HG03457 (cell line): Measurements from ENCODE around the gene DNAJA4.

Experiments
- ATAC-seq: cut with Tn5 transposase; IDR thresholded peaks from one replicate; pipeline ENCODE4 v1.9.1; 2021; ENCODE audit warnings: moderate number of reproducible peaks; ENCODE audit not compliant: unreplicated experiment

The DNAJA4 gene

DNA sequence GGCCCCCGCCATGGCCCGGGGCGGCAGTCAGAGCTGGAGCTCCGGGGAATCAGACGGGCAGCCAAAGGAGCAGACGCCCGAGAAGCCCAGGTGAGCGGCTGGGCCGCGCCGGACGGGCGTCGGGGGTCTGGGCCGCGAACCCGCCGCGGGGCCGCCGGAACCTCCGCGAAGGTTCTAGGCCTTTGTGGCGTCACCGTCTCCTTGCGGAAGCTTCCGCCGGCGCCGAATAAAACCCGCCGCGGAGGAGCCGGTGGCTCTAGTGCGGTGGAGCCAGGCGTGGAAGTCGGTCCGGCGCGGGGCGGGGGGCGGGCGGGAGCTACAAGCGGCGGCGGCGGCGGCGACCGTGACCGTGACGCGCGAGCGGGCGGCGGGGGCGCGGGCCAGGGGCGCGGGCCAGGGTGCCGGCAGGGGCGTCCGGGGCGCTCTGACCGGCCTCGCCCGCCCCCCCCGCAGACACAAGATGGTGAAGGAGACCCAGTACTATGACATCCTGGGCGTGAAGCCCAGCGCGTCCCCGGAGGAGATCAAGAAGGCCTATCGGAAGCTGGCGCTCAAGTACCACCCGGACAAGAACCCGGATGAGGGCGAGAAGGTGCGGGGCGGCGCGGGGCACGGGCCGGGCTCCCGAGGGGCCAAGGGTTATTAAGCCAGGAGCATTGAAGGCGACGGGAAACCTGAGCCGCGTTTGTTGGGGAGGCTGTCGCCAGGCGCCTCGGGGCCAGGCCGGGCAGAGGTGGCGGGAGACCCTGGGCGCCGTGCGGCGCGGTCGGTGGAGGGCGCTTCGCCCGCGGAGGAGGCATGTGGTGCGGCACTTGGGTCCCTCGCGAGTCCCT is at the start of gene DNAJA4:
Gene DNAJA4 (plus strand): TSS at position 259 of the 833 bp plus-strand sequence. CDS start 202 bp downstream, at position 461.
- ATAC-seq, result no peak

DNA sequence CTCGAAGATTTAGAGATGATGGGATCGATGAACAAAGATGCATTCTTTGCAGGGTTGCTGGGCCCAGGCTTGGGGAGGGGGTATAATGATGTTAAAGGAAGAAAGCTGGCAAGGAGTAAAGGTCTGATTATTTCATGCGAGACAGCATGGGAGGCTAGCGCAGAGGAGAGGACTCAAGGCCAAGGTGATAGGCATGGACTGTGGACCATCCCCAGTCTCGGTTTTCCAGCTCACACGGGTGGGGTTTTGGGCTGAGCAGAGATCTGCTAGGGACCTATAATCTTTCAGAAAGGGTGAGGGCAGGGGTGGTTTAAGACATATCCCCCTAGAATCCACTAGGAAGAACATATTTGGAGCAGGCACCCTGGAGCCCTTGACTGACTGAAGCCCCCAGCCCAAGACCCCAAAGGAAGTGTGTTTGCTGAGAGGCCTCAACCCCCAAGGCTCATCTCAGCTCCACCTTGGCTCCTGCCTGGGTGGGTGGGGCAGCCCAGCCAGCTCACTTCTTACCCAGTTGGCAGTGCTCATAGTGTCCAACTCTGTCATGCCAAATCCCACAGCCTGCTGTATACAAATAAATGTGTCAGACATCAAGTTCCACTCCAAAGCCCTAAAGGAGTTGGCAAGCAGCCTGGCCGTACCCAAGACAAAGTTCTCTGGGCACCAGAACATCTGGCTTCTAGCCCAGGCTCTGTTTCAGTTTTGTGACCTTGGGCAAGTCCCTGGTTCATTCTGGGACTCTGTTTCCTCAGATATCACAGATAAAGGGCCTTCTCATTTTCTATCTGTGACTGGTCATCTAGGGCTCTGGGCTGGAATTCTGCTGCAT is 47.9 kb upstream of the DNAJA4 start:
- ATAC-seq, result no peak

DNA sequence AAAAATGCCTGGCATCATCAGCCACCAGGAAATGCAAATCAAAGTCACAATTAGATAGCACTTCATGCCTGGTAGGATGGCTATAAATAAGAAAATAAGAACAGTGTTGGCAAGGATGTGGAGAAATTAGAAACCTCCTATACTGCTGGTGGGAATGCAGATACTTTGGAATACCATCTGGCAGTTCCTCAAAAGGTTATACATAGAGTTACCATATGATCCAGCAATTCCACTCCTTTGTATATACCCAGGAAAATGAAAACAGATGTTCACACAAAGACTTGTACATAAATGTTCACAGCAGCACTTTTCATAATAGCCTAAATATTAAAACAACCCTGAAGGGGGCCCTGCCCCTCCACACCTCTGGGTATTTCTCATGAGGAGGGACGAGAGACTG is 43.6 kb upstream of the DNAJA4 start:
- no peak for ATAC-seq

DNA sequence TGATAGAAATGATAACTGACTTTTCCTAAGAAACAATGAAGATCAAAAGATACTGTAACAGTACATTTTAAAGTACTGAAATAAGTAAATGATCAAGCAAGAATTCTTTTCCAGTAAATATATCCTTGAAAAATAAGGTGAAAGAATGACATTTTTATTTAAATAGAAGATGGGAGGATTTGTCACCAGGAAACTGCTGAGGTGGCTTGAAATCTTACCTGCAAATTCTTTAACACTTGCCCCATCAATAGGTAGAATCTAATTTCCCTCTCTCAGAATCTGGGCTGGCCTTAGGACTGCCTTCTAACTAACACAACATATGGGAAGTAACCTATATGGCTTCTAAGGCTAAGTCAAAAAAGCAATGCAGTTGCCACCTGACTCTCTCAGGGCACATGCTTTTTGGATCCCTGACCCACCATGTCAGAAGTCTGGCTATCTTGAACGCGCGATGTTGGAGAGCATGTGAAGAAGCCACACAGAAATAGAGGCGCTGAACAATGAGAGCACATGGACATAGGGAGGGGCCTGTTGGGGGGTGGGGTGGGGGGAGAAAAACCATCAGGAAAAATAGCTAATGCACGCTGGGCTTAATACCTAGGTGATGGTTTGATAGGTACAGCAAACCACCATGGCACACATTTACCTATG is 41.5 kb upstream of the DNAJA4 start:
- no peak for ATAC-seq

DNA sequence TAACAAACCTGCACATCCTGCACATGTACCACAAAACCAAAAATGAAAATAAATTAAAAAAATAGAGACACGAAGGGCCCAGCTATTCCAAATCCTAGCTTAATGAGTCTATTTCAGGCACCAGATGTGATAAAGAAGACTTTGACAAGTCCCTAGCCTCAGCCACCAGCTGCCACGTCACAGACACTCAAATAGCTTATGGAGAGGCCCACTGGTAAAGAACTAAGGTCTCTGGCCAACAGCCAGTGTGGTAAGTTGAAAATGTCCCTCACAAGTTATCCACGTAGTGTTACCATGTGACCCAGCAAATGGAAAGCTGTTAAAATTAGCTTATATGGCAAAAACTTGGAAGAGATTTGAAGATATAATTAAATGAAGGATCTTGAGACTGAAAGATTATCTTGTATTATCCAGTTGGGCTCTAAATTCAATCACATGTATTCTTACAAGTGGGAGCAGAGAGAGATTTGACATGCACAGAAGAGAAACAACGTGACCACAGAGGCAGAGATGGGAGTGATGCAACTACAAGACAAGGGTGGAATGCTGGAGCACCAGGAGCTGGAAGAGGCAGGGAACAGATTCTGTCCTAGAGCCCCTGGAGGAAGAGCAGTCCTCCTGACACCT is 40.9 kb upstream of the DNAJA4 start:
- ATAC-seq, result no peak

DNA sequence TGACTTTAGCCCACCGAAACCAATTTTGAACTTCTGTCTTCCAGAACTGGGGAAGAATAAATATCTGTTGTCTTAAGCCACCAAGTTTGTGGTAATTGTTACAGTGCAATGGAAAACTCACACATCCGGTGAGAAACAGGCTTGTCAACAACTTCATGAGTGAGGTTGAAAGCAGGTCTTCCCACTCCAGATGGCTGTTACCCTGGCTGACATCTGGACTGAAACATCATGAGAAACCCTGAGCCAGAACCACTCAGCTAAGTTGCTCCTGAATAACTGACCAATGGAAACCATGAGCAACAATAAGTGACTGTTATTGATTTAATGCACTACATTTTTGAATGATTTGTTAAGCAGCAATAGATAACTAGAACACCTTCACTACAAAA is 40.3 kb upstream of the DNAJA4 start:
- no peak for ATAC-seq

DNA sequence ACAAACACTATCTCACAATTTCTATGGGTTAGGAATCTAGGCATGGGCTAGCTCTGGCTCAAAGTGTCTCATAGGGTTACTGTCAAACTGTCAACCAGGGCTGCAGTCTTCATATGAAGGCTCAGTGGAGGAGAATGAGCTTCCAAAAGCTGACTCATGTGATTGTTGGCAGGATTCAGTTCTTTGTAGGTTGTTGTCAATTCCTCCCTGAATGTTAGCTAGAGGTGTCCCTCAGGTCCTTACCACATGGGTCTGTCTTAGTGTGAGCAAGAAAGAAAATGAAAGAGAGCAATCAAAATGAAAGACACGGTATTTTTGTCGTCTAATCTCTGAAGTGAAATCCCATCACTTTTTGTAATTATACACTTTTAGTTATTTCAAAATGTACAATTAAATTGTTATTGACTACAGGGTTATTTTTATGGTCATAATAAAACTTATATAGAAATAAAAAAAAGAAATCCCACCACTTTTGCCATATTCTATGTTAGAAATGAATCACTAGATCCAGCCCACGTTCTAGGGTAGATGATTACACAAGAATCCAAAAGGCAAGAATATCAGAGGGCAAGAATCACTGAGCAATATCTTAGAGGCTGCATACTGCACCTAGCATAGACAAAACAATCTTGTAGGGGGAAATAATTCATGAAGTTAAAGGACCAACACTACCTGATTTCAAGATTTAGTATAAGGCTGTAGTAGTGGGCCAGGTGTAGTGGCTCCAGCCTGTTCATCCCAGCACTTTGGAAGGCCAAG is 38.4 kb upstream of the DNAJA4 start:
- ATAC-seq, result no peak

DNA sequence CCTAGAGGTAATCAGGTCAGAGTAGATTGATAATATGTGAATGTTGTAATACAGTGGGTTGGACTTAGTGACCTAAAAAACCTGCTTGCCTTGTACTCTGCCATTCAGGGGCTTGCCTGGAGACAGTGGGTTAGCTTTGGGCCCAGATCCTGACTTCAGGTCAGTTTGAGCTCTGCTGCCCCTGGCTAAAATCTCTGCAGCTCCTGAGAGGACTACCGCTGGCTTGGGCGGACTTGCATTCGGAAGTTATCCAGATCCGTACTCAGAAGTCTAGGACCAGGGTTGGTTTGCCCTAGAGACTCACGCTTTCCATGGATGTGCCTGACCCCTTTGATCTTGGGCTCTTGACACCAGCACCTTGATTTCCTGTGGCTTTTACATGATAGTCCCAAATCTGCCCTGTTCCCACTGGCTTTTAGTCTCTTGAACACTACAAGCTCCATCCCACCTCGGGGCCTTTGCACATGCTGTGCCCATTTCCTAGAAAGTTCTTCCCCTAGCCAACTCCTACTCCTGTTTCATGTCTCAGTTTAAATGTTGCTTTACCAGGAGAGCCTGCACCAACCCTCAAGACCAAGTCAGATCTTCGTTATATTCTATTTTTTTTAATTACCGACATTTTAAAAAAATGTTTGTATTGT is 35.9 kb upstream of the DNAJA4 start:
- ATAC-seq, result no peak

DNA sequence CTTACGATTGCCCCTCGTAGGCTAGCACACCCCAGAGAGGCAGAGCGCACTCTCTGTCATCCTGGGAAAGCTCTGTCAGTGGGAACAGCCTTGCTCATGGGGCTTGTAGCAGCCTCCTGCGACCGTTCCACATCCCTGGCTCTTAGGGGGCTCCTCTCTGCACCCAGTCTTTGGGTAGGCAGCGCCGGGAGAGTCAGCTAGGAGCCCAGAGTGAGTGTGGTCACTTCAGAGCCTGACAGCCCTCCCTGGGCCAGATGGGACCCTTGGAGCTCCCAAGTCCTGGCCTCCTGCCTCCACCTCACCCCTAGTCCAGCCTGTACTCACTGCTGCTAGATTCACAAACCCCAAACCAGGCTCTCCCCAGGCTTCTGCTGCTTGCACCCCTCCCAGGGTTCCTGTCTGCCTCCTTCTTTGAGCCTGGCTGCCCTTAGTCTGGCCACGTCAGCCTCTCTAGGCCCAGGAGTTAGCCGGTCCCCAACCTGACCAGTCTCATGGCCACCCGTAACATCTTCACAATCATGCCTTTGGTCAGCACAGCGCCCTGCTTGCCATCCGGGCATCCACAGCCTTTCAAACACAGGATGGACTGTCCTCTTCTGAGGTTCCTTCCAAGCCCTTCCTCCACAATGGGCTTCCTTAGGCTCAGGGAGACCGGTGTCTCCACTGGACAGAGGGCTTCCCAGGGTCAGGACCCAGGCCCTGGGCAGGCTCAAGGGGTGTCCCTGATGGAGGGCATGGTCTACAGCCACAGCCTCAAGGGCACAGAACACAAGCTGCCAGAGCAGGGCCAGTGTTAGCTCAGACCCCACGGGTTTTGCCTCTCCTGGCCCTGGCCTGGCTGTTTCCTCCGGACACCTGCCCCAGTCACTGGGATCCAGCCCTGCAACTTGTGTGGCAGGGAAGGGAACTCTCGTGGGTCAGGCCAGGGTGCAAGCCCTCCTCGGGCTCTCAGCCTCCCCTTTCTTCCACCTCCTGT is 34.6 kb upstream of the DNAJA4 start:
- ATAC-seq, result no peak

DNA sequence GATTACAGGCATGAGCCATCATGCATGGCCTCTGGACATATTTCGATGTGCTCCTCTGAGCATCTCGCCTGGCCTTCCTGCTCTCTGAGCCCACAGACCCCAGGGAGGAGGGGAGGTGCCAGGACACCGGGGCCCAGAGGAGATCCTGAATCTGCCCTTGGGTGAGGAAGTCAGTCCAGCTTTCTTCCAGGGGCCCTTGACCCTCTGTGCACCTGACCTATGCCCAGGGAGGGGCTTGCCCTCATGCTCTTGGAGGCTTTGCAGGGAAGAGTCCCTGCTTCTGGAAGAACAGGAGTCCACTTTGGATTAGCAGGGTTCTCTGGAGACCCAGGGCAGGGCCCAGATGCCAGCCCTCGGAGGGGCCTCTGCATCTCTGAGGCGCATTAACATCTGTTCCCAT is 31.4 kb upstream of the DNAJA4 start:
- ATAC-seq, result no peak

DNA sequence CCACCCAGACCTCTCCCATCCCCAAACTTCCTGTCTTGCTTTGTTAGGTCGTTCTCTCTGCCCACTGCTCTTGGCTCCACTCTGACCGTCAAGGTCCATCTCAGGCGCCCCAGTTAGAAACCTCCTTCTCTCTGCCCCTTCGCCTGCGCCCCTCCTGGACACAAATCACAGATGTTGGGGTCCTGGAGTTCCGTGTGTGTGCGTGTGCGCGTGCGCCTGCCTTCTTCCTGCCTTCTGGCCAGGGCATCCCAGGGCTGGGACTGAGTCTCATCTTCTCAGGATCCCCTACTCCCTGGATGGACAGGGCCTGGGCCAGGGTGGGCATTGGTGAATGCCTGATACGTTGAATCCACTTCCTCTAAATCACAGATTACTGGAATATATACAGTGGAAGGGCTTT is 30.9 kb upstream of the DNAJA4 start:
- no peak for ATAC-seq

DNA sequence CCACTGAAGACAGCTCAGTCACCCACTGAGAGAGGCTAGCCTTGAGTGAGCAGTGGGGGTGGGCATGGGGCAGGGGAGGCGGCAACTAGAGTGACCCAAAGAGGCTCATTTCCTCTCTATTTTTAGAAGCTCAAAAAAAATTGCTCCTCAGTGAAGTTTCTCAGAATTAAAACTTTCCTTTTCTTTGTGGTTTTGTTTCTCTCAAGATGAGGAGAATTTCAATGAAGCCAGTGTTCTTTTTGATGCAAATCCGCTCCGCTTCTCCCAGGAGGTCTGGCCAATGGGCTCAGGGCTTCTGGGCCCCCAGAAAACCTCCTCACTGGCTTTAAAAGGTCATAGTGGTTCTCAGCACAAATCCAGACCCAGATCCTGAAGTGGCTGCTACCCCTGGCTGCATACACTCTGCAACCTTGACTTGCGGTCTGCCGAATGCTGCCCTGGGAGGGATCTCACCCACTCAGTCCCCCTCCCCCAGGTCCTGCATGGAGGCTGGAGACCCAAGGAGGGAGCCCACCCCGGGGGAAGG is 29.8 kb upstream of the DNAJA4 start, which contains the start of gene ACSBG1:
Gene ACSBG1 (minus strand): TSS at position 51 of the 526 bp plus-strand sequence. CDS start 64 bp downstream, outside the sequence.
- ATAC-seq, result no peak

DNA sequence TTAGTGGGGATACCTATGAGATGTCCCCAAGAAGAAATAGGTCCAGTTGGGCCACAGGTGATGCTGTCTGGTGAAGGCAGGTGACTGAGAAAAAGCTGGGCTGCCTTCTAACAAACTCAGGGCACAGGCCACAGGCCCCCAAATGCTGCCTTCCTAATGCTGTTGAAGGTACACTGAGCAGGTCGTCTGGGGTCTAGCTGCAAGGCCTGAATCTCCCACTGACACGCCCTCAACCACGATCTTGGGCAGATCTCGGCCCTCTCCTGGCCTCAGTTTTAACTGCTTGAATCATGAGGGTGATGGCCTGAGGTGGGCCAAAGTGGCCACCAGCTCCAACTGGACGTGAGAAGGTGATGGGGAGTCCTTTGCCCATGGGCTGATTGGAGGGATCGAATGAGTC is 27.9 kb upstream of the DNAJA4 start:
- no peak for ATAC-seq

DNA sequence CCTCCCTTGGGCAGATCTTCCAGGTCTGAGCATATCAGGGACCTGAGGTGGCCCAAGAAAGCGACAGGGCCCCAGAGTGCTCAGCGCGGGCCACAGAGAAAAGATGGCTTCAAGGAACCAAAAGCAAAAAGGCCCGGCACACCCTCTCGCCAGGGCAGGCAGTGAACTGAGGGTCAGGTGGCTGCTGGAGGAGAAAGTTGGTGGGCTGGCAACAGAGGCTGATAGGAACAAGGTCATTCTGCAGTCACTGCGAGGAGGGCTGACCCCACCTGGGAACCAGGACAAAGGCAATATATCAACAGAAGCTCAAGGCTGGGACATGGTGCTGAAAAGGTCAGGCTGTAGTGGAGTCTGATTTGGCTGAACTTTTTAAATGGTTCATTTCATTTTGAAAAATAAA is 27.2 kb upstream of the DNAJA4 start:
- no peak for ATAC-seq

DNA sequence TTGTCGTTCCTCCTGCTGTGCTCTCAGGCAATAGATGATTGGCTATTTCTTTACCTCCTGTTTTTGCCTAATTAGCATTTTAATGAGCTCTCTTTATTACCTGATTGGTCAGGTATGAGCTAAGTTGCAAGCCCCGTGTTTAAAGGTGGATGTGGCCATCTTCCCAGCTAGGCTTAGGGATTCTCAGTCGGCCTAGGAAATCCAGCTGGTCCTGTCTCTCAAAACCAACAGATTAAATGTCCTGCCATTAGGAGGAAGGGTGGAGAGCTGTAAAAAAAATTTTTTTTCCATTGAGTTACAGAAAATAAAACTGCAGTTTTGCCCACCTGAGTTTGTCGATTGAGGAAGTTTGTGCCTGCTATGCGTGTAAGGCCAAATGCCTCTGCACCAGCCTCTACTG is 24.6 kb upstream of the DNAJA4 start:
- no peak for ATAC-seq

DNA sequence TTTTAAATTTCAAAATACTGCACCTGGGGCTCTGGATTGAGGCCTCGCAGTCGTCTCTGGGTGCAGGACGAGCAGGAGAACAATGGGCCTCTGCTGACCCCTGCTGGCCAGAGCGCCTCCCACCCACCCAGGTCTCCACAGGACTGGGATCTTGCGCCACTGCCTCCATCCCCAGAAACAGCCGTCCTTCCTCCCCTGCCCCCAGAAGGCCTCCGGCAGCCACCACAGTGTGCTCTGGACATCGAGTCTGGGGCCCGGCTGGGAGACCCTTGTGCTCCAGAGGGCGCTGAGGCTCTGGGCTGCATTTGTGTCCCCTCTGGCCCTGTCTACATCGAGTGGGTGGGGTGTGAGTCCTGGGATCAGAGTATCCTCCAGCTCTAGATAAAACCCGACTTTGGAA is 23.3 kb upstream of the DNAJA4 start:
- ATAC-seq, result no peak

DNA sequence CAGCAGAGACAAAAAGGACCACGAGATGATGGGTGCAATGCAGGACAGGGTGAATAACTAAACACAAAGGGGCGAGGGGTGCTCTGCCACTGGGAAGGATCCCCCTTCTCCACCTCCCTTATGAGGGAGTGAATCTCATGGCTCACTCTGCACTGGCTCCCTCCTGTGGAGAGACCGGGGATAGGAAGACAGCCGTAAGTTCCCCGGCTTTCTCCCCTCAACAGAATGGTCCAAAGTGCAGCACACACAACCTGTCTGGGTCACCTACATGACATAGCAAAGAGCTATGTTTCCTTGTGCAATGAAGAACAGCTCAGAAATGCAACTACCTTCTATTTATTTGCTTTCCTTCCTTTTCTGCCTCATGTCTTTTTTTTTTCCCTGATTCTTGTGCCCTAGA is 22.2 kb upstream of the DNAJA4 start:
- no peak for ATAC-seq

DNA sequence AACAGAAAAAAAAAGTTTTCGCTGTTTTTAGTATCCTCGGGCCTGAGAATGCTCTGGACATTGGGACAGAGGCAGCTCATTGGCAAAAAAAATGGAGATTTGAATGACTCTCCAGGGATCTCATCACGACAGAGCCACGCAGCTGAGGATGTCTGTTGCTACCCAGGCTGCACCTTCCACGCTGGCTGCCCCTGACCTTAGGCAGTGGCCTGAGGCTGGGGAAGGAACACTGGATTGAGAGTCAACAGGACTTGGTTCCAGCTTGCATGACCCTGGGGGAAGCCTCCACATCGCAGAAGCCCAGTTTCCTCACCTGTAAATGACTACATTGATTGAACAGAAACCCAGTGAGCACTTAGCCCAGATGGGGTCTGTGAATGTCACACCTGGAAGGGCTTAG is 21.3 kb upstream of the DNAJA4 start:
- ATAC-seq, result no peak
